GM18511 (cell line): ENCODE measurements around the gene CLDN5.

ENCODE experiments used
- ATAC-seq: cut with Tn5 transposase; IDR thresholded peaks from one replicate; pipeline ENCODE4 v1.9.1; 2021; ENCODE audit warnings: mild to moderate bottlenecking, moderate library complexity; ENCODE audit not compliant: unreplicated experiment

CLDN5 gene

GRCh38 chr22:19523240-19524169 lies 705 bp downstream of the CLDN5 start:
- ATAC-seq: no peak

- no peak for ATAC-seq
Observed at GRCh38 chr22:19522881-19523239, 1.4 kb downstream of the CLDN5 start.

DNA sequence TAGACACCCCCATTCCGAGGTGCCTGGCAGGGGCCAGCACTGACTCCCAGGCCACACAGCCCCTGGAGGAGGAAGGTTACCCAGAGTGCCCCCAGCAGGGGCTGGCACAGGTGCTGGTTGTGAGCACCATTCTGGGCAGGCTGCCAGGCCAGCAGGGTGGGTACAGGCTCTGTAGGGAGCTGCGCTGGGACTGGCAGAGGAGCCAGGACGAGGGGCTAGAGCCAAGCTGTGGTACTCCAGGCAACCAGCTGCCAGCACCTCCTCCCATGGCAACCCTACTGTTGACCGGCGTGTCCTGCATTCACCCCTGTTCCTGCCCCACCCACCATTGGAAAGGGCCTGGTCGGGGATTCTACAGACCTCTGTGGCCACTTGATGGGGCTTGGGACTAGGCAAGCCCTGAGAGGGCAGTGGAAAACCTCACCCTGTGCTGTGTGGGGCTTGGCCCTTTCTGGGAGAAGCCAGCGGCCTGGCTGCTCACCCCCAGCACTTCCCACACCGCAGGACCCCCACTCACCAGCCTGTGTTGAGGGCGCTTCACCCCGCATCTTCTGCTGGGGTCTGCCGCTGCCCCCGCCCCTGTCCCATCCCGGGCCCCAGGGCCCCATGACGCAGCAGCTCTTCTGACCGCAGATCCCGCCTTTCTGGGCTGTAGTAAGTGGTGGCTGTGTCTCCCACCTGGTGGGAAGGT lies 1.9 kb downstream of the CLDN5 start:
- ATAC-seq: no peak

DNA sequence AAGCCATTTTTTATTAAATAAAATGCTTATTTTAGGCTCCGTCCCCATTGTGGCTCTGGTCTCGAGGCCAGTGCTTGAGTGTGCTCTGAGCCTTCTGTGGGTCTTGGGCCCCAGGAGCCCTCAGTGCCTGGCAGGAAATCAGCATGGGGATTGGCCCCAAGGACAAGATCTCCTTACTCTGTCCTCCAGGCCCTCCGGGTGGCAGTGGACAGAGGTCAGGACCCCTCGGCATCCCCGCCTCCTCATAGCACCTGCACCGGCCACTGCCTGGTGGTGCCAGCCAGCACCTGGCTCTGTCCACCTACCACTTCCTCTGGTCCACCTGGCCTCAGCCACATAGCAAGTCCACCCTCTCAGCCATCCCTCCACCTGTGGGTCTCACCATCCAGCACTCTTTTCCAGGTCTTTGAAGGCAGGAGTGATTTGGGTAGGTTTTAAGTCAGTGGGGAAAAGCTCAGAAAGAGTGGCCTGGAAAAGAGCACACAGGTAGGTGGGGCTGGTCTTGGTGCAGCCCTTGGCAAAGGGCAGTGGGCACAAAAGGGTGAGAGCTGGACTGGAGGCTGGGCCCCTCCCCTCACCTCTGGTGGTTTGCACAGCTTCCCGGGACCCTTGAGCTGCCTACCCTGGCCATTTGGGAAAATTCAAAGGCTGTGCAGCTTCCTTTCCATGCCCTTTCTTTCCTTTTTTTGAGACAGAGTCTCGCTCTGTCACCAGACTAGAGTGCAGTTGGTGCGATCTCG lies 3.5 kb downstream of the CLDN5 start:
- ATAC-seq: no peak

DNA sequence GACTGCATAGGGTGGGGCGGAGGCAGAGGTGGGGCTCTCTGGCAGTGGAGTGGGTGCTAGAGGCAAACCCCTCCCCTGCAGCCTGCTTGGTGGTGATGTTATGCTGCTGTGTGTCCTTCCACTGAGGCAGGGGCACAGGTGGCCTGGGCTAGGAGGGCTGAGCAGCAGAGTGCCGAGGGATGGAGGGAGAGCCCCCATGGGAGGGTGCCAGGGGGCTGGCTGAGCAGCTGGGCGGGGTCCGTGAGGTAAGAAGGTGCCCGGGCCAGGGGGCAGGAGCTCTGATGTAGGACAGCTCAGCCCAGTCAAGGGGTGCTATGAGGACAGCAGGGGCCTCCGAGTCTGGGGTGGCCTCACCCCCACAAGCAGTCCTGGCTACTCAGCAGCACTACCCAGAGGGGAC lies 4.2 kb downstream of the CLDN5 start:
- no peak for ATAC-seq

DNA sequence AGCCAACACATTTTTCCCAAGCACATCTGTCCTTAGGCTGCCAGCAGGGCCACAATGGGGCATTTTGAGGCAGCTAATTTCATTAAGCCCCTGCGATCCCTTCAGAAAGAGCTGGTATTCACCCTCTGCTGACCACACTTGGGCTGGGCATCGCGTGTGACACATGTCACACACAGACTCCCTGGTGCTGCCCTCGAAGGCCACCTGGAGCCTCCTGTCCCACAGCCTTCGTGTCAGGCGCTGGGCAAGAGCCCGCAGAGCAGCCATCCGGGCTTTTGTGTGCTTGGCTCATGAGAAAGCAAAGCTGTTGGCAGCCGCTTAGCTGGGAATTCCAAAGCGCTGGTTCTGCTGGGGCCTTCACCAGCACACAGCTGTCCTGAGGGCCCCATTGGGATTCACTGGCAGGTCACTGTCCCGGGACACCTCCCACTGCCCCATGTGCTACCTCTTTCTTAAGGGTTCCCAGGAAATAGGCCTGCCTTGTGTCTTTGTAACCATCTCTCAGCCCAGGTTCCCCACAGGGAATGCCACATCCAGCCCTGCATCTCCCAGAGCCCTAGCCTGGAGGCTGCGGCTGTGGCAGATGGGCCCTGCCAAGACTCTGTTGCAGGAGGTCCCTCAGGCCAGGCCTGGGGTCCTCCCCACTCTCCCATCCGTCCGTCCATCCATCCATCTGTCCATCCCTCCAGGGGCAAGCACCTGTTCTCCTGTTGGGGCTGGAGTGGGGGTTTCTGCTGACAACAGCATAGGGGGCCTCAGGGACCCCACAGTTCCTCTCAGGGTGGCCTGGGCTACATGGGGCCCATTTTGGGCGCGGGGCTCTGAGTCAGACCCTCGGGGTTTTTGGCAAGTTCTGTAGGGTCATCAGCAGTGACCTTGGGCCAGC lies 4.9 kb downstream of the CLDN5 start:
- no peak for ATAC-seq

DNA sequence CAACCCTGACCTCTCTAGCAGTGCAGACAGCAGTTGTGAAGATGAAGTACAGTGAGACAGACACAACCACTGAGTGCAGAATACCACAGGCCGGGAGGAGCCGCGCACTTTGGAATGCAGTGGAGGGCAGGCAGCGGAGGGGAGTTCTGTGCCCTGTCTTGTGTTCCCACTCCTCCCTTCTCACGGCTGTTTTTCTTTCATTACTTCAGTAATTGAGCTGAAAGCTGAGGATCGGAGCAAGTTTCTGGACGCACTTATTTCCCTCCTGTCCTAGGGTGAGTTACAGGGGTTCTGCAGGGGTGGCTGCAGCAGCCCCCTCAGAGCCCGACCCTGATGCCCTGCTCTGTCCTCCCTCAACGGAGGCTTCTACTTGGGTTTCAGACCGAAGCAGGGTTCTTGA lies 5.6 kb downstream of the CLDN5 start:
- no peak for ATAC-seq

GRCh38 chr22:19517919-19518611 lies 6.1 kb downstream of the CLDN5 start:
- ATAC-seq: no peak

GRCh38 chr22:19517171-19517500 lies 7.1 kb downstream of the CLDN5 start:
- ATAC-seq: no peak

DNA sequence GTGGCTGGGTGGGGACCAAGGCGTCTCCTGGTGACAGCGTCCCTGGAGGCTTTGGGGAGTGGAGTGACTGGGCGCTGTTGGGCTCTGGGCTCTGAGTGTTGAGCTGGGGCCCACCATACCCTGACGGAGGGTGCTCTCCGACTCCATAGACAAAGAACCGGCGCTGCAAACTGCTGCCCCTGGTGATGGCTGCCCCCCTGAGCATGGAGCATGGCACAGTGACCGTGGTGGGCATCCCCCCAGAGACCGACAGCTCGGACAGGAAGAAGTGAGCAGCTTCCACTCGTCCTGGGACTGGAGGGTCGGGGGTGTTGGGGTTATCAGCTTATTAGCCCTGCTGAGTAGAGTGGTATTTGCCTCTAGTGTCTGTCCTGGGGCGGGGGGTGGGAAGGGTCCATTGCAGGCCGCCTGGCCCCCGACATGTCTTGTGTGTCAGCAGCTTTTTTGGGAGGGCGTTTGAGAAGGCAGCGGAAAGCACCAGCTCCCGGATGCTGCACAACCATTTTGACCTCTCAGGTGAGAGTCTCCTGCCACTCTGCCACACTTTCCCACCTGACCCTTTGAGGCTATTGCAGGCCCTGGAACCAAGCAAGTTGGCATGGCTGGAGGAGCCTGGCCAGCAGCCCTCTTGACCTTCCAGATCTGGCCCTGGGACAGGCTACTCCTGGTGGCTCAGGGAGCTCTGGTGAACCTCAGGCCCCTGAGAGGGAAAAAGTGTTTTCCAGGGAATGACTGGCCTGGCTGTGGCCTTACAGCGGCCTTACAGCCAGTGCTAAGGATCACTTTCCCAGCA lies 7.6 kb downstream of the CLDN5 start:
- no peak for ATAC-seq

DNA sequence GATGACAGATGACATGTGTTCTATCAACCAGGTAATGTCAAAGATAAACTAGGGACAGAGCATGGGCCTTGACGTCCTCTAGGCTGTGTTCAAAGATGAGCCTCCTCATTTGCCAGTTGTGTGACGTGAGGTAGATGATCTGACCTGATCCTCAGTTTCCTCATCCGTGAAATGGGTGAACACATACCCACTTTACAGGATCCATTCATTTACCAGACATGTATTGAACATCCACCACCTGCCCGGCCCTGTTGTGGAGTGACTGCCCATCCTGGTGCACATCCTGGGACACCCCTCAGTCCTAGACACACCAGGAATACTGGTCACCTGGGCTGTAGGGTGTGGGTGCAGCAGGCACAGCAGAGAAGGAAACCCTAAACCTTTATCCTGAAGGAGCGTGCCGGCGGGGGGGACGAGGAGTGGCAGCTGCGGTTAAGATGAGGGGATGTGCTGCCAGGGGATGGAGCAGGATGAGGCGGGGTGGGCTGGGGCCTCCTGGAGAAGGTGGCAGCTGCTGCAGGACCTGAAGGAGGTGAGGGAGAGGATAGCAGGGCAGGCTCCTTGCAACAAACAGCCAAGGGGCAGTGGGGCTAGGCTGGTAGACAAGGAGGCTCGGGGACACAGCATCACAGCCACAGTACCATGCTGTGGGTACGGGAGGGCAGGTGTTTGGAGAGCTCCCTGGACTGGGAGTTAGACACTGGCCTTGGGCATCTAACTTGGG lies 8.4 kb downstream of the CLDN5 start:
- ATAC-seq: no peak

DNA sequence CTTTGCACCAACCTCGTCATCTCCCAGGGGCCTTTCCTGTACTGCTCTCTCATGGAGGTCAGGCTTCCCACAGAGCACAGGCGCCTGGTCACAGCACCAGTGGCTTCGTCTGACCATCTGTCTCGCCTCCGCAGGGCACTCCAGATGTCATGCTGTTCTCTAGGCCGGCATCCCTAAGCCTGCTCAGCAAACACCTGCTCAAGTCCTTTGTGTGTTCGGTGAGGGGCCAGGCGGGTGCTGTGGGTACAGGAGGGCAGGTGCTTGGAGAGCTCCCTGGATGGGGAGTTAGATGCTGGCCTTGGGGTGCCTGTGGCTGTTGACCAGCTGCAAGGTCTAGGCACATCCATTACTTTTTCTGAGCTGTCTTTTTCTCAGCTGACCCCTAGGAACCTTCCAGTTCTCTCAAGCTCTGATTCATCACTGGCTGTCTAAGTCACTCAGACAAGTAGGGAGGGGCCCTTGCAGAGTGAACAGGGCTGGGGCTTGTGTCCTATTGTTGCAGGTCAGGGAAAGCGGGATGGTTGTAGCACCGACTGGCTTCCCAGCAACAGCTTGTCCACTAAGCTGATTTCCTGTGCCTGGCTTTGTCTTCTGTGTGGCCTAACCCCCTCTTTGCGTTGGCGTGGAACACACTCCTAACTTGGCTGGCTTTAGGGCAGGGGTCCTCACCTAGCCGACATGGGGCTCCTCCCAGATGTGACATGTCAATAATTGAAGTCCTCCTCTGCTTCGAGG lies 9.2 kb downstream of the CLDN5 start:
- ATAC-seq: no peak

- no peak for ATAC-seq
Observed at GRCh38 chr22:19513823-19514222, 10.4 kb downstream of the CLDN5 start.

GRCh38 chr22:19510919-19511341 lies 13.3 kb downstream of the CLDN5 start:
- no peak for ATAC-seq

- ATAC-seq: no peak
Observed at GRCh38 chr22:19509923-19510322, 14.3 kb downstream of the CLDN5 start.

DNA sequence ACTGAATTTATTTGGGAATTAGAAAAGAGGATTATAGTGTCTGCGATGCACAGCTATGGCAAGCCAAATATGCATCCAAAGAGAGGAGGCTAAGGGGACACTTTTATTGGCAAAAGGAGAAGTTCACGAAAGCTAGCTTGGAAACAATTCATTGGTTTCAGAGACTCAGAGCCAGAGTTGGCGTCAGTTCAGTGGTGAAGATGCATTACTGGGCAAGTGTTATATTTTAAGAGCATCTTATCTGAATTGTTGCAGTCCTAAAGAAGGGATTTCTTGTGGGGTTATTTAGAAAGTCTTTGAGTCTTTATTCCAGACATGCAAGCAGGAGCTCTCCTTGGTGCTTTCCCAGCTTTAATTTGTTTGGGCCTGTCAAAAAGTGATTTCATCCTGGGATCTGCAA lies 15.0 kb downstream of the CLDN5 start:
- no peak for ATAC-seq

GRCh38 chr22:19508024-19508776 lies 16.0 kb downstream of the CLDN5 start:
- ATAC-seq: no peak
